HepG2 (cell line): Measurements from ENCODE around the gene MARF1. TPM values are rescaled to one million over a fixed set of nuclear protein-coding genes. Genes with fewer than 3 reads are reported as not detected.

Source experiments
- ARNT2 ChIP-seq: sonication (generic); formaldehyde crosslinking; IDR thresholded peaks from 2 replicates; pipeline ENCODE4 v1.8.0; 2022; ENCODE audit warnings: mild to moderate bottlenecking, low read depth, missing genetic modification reagents, moderate library complexity
- ATF3 ChIP-seq: sonication (generic); formaldehyde crosslinking; IDR thresholded peaks from 2 replicates; pipeline ENCODE4 v1.4.0; 2020; ENCODE audit warnings: missing genetic modification reagents
- BCL6 ChIP-seq: IDR thresholded peaks from 2 replicates; pipeline ENCODE4 v1.6.1; 2016; ENCODE audit warnings: missing genetic modification reagents, missing compliant biosample characterization
- CHD2 ChIP-seq: IDR thresholded peaks from 2 replicates; pipeline ENCODE4 v1.6.1; 2011; ENCODE audit warnings: low read depth, low read length, improper control_type of control experiment
- CHD4 ChIP-seq: fragments of 200-600 bp; sonication (generic); IDR thresholded peaks from 2 replicates; pipeline ENCODE4 v1.7.0; 2017; ENCODE audit warnings: mild to moderate bottlenecking, low read length, borderline replicate concordance
- GATAD1 ChIP-seq: IDR thresholded peaks from 2 replicates; pipeline ENCODE4 v1.6.1; 2016; ENCODE audit warnings: missing genetic modification reagents, missing compliant biosample characterization
- HOMEZ ChIP-seq: IDR thresholded peaks from 2 replicates; pipeline ENCODE4 v1.6.1; 2016; ENCODE audit warnings: low read depth
- MIER3 ChIP-seq: IDR thresholded peaks from 2 replicates; pipeline ENCODE4 v1.6.1; 2016; ENCODE audit warnings: missing compliant biosample characterization, borderline replicate concordance
- MXI1 ChIP-seq: IDR thresholded peaks from 3 replicates; pipeline ENCODE4 v1.6.1; 2012; ENCODE audit warnings: low read depth, low read length, inconsistent platforms, borderline replicate concordance
- NFE2L1 ChIP-seq: sonication (generic); formaldehyde crosslinking; IDR thresholded peaks from 2 replicates; pipeline ENCODE4 v1.4.0; 2020; ENCODE audit warnings: missing genetic modification reagents, mild to moderate bottlenecking, borderline replicate concordance
- NFKB2 ChIP-seq: sonication (generic); formaldehyde crosslinking; IDR thresholded peaks from 2 replicates; pipeline ENCODE4 v1.4.0; 2020; ENCODE audit warnings: missing genetic modification reagents, borderline replicate concordance
- NKX3-1 ChIP-seq: sonication (generic); formaldehyde crosslinking; IDR thresholded peaks from 2 replicates; pipeline ENCODE4 v1.5.0; 2020; ENCODE audit warnings: missing genetic modification reagents
- RAD51 ChIP-seq: fragments of 450-650 bp; IDR thresholded peaks from 2 replicates; pipeline ENCODE4 v1.6.1; 2016; ENCODE audit warnings: borderline replicate concordance
- RORA ChIP-seq: sonication (generic); formaldehyde crosslinking; IDR thresholded peaks from 2 replicates; pipeline ENCODE4 v1.5.0; 2020; ENCODE audit warnings: mild to moderate bottlenecking, missing genetic modification reagents, moderate library complexity
- SIX1 ChIP-seq: sonication (generic); formaldehyde crosslinking; IDR thresholded peaks from 2 replicates; pipeline ENCODE4 v1.4.0; 2020; ENCODE audit warnings: missing genetic modification reagents, borderline replicate concordance
- SKI ChIP-seq: fragments of 450-650 bp; IDR thresholded peaks from one replicate; pipeline ENCODE4 v1.6.1; 2018; ENCODE audit warnings: mild to moderate bottlenecking; ENCODE audit not compliant: partially characterized antibody
- SMAD9 ChIP-seq: sonication (generic); formaldehyde crosslinking; IDR thresholded peaks from 2 replicates; pipeline ENCODE4 v1.5.1; 2020; ENCODE audit warnings: mild to moderate bottlenecking, missing genetic modification reagents
- SNAPC5 ChIP-seq: sonication (generic); formaldehyde crosslinking; IDR thresholded peaks from 2 replicates; pipeline ENCODE4 v1.8.1; 2023; ENCODE audit warnings: mild to moderate bottlenecking, missing genetic modification reagents, borderline replicate concordance
- SRF ChIP-seq: IDR thresholded peaks from 2 replicates; pipeline ENCODE4 v1.6.1; 2011; ENCODE audit warnings: mild to moderate bottlenecking, low read depth, low read length, moderate library complexity
- SRSF1 ChIP-seq: fragments of 200-400 bp; formaldehyde crosslinking; optimal IDR thresholded peaks from 2 replicates; pipeline ENCODE3; 2017; ENCODE audit warnings: mild to moderate bottlenecking, low read depth, low read length, moderate library complexity
- YY1 ChIP-seq: IDR thresholded peaks from 2 replicates; pipeline ENCODE4 v1.6.1; 2011; ENCODE audit warnings: low read length, low read depth, moderate library complexity, mild to moderate bottlenecking; ENCODE audit not compliant: insufficient read depth, insufficient replicate concordance
- ZNF335 ChIP-seq: sonication (generic); formaldehyde crosslinking; IDR thresholded peaks from 2 replicates; pipeline ENCODE4 v1.4.0; 2020; ENCODE audit warnings: missing genetic modification reagents
- ZNF343 ChIP-seq: sonication (generic); formaldehyde crosslinking; IDR thresholded peaks from 2 replicates; pipeline ENCODE4 v1.4.0; 2020; ENCODE audit warnings: mild to moderate bottlenecking, missing genetic modification reagents
- ZNF569 ChIP-seq: sonication (generic); formaldehyde crosslinking; IDR thresholded peaks from 2 replicates; pipeline ENCODE4 v1.5.0; 2020; ENCODE audit warnings: mild to moderate bottlenecking, missing genetic modification reagents, moderate library complexity, borderline replicate concordance
- ZNF616 ChIP-seq: sonication (generic); formaldehyde crosslinking; IDR thresholded peaks from 2 replicates; pipeline ENCODE4 v1.5.0; 2020; ENCODE audit warnings: low read depth, mild to moderate bottlenecking, missing genetic modification reagents
- ZNF644 ChIP-seq: IDR thresholded peaks from 2 replicates; pipeline ENCODE4 v1.6.1; 2016; ENCODE audit warnings: low read depth
- ZNF691 ChIP-seq: sonication (generic); formaldehyde crosslinking; IDR thresholded peaks from 2 replicates; pipeline ENCODE4 v1.4.0; 2020; ENCODE audit warnings: missing genetic modification reagents, low read depth, mild to moderate bottlenecking, borderline replicate concordance
- ZNF878 ChIP-seq: sonication (generic); formaldehyde crosslinking; IDR thresholded peaks from 2 replicates; pipeline ENCODE4 v1.8.1; 2023; ENCODE audit warnings: mild to moderate bottlenecking, missing genetic modification reagents, moderate library complexity
- polyA plus RNA-seq, 8 experiments: library from polyadenylated mRNA; depleted of rRNA in 3 of 8; stranded (reverse) in 7 of 8; unstranded in 1 of 8; fragments of >200 nt; fragmentation: Illumina TruSeq in 4 of 8; extraction: Trizol in 4 of 8; gene quantifications; 2 replicates each; pipeline versions ENCODE4 v1.2.1 to v1.2.3, GENCODE V29; 2011 to 2016; ENCODE audit warnings: low read depth in 4 of 8, missing spikeins in 1 of 8, mixed read lengths in 1 of 8; ENCODE audit not compliant: insufficient read depth in 1 of 8
- total RNA-seq, 5 experiments: library from RNA; depleted of rRNA; stranded (reverse); fragments of >200 nt; fragmentation: Illumina TruSeq; extraction: Trizol; gene quantifications; 2 replicates each; pipeline ENCODE4 v1.2.3, GENCODE V29; 2016; ENCODE audit warnings: low read depth in 1 of 5

Gene MARF1
- total and polyA plus RNA-seq, 2 of the 13 experiments (the other 11 are each of a cell fraction or from before 2014, with no cell fraction given), result 8.7 to 20.7 TPM

DNA sequence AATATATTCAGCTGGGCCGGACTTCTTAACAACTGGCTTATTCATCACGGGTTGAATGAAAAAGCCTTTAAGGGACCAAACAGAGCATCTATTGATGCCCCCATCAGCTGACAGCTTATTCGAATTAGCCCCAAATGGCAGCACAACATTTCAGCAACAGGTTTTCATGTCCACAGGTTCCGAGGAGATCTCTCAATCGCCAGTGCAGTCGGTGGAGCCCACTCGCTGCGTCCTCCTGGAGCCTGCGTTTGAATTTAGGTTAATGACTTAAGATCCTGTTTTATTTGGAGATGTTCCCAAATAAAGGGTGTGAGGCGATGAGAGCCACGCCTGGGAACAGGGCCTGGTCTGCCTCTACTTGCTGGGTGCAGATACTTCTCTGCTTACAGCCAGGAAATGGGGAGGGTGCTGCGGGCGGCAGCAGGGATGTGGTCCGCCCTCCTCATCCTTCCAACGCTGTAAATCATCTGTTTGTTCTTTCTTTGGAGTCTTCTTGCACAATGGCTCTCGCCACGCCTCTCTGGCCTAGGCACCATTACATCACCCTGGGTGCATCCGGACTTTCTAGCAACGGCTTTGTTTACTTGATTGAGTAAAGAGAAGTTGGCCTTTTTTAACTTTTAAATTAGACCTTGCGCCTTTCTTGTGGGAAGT is 29.7 kb upstream of the MARF1 start (continued):
- TF ChIP-seq CHD4, result no peak
- peak; percentile 97 for TF ChIP-seq ZNF691 (CRISPR knock-in tag)
- TF ChIP-seq RAD51, result no peak
- no peak for TF ChIP-seq ZNF569
- peak; percentile 84; the same call in 1 of the 2 replicates for TF ChIP-seq NFKB2 (CRISPR knock-in tag)
- TF ChIP-seq MIER3 (CRISPR knock-in tag), result peak; percentile 100
- TF ChIP-seq ZNF878 (CRISPR knock-in tag), result peak; percentile 95
- peak; percentile 94; the same call in 2 of the 3 replicates for TF ChIP-seq MXI1
- TF ChIP-seq ZNF644, result peak; percentile 96
- TF ChIP-seq NFE2L1 (CRISPR knock-in tag), result no peak
- TF ChIP-seq ATF3 (CRISPR knock-in tag), result peak; percentile 98
- TF ChIP-seq BCL6 (CRISPR knock-in tag), result peak; percentile 100
- 0 out of 2 replicates have a peak, but pooled peaks have one; percentile 16 for TF ChIP-seq SRF
- peak; percentile 86 for TF ChIP-seq GATAD1 (CRISPR knock-in tag)
- peak; percentile 91 for TF ChIP-seq ZNF335 (CRISPR knock-in tag)
- peak; percentile 80; the same call in 1 of the 2 replicates for TF ChIP-seq ARNT2 (CRISPR knock-in tag)
- peak; percentile 97 for TF ChIP-seq SKI
- TF ChIP-seq RORA (CRISPR knock-in tag), result no peak
- TF ChIP-seq YY1, result peak; percentile 31
- TF ChIP-seq ZNF616, result peak; percentile 89; the same call in 1 of the 2 replicates
- peak; percentile 97 for TF ChIP-seq HOMEZ
- TF ChIP-seq SMAD9 (CRISPR knock-in tag), result no peak
- TF ChIP-seq SNAPC5 (CRISPR knock-in tag), result peak; percentile 97
- TF ChIP-seq SRSF1, result peak; percentile 48
- peak; percentile 95 for TF ChIP-seq NKX3-1
- peak; percentile 81; the same call in 1 of the 2 replicates for TF ChIP-seq ZNF343 (CRISPR knock-in tag)
- no peak for TF ChIP-seq CHD2
- TF ChIP-seq SIX1, result peak; percentile 91; the same call in 1 of the 2 replicates
